GM13977 (cell line): ENCODE data around the gene CDKN2B-AS1.

ENCODE experiments used
- DNase-seq: peaks from one replicate; pipeline ENCODE4 v3.0.0; 2012; ENCODE audit warnings: low spot score
- CTCF ChIP-seq: IDR thresholded peaks from 2 replicates; pipeline ENCODE4 v1.5.1; 2012; ENCODE audit warnings: mild to moderate bottlenecking, control low read depth; ENCODE audit not compliant: insufficient read depth; ENCODE audit errors: extremely low read depth, missing control alignments
- in situ Hi-C: fragments of 300-500 bp; cut with MboI; formaldehyde crosslinking; loops from one replicate; pipeline ENCODE4 v1.12.0; 2022; ENCODE audit warnings: low sequenced_read_pairs, low pct_unique_long_range_greater_than_20kb, mixed read lengths, inconsistent platforms; ENCODE audit not compliant: unreplicated experiment

The CDKN2B-AS1 gene

GRCh38 chr9:21966140-21966851, 28.3 kb upstream of the CDKN2B-AS1 start:
- DNase-seq = no peak
- in situ Hi-C loops = no loop called here
- no peak for TF ChIP-seq CTCF

GRCh38 chr9:21967169-21967568, 27.4 kb upstream of the CDKN2B-AS1 start:
- in situ Hi-C loops = no loop called here
- no peak for TF ChIP-seq CTCF
- DNase-seq = no peak

- no peak for DNase-seq
- no peak for TF ChIP-seq CTCF
- in situ Hi-C loops = no loop called here
Observed at GRCh38 chr9:21967702-21968101, 26.9 kb upstream of the CDKN2B-AS1 start.

- DNase-seq = no peak
- TF ChIP-seq CTCF = peak; percentile 0
- in situ Hi-C loops = no loop called here
Observed at GRCh38 chr9:21968331-21969010, 26.1 kb upstream of the CDKN2B-AS1 start.

- no peak for DNase-seq
- no peak for TF ChIP-seq CTCF
- in situ Hi-C loops = no loop called here
Observed at GRCh38 chr9:21969011-21969940, 25.3 kb upstream of the CDKN2B-AS1 start.
